Activated CD8-positive, alpha-beta T cell treated with anti-CD3 and anti-CD28 coated beads for 36 hours (primary cell): ENCODE data around the gene OST4. TPM values are rescaled to one million over a fixed set of nuclear protein-coding genes. Genes with fewer than 3 reads are reported as not detected.
A peak's percentile ranks its signal among the peaks of the same experiment; 100 is the strongest.

Experiments used
- ATAC-seq: fragments of 200-7000 bp; cut with Tn5 transposase; one replicate; pipeline ENCODE4 v1.10.0; 2021; ENCODE audit warnings: mild to moderate bottlenecking, moderate library complexity
- CTCF ChIA-PET: fragments of 350-600 bp; sonication (Branson Sonifier 250); formaldehyde crosslinking; loops from one replicate; lab custom pipeline; 2021; ENCODE audit warnings: antibody characterized with exemption; lab: Charles Lee
- POLR2A ChIA-PET: fragments of 350-600 bp; sonication (Branson Sonifier 250); formaldehyde crosslinking; loops from one replicate; lab custom pipeline; 2021; ENCODE audit warnings: antibody characterized with exemption; lab: Charles Lee
- DNase-seq: peaks from one replicate; pipeline ENCODE4 v3.0.0-alpha.2; 2020
- H3K27ac Mint-ChIP-seq: one replicate; pipeline ENCODE4 v1.8.0; 2021; ENCODE audit warnings: mild to moderate bottlenecking, mixed read lengths
- H3K27me3 Mint-ChIP-seq: one replicate; pipeline ENCODE4 v1.8.0; 2021; ENCODE audit warnings: mixed read lengths
- H3K36me3 Mint-ChIP-seq: one replicate; pipeline ENCODE4 v1.8.0; 2021; ENCODE audit warnings: low read depth, mixed read lengths
- H3K4me1 Mint-ChIP-seq: one replicate; pipeline ENCODE4 v1.8.0; 2021; ENCODE audit warnings: low read depth, mixed read lengths
- H3K4me3 Mint-ChIP-seq: one replicate; pipeline ENCODE4 v1.8.0; 2021; ENCODE audit warnings: mild to moderate bottlenecking, moderate library complexity, mixed read lengths
- H3K9me3 Mint-ChIP-seq: one replicate; pipeline ENCODE4 v1.8.0; 2021; ENCODE audit warnings: mixed read lengths
- intact Hi-C: fragments of 100-400 bp; cut with micrococcal nuclease; formaldehyde crosslinking; loops from one replicate; pipeline ENCODE4 v1.10.0; 2022
- total RNA-seq, 2 experiments: library from RNA; stranded (reverse); gene quantifications; one replicate each; pipeline ENCODE4 v1.2.3, GENCODE V29; 2021
- TF ChIP-seq, protein P1 (sequence below): fragments of 200-600 bp; IDR thresholded peaks from one replicate; pipeline ENCODE4 v1.8.0; 2022; ENCODE audit warnings: antibody characterized with exemption, mild to moderate bottlenecking

OST4 gene
- total RNA-seq, 2 experiments from 2014 or later, result 257 to 262 TPM

DNA sequence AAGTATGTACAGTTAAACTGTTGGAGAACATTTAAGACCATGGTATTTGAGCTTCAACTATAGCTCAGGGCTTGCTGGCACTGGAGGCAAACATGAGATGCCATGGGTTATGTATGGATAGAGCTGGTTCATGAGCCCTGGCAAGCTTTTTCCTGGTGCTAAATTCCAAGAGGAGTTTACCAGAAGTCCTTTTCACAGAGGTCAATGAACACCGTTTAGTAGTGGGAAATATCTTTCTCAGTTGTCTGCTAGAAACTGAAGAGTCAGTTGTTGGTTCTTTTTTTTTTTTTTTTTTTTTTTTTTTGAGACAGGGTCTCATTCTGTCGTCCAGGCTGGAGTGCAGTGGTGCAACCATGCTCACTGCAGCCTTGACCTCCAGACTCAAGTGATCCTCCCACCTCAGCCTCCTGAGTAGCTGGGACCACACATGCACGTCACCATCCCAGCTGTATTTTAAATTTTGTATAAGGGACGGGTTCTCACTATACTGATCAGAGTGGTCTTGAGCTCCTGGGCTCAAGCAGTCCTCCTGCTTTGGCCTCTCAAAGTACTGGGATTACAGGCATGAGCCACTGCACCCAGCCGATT, 16.5 kb upstream of the OST4 start:
- intact Hi-C loops, result loop anchor here (5.0 kb wide), 1 partner anchor 126 kb away; no protein-coding TSS in a partner anchor
- CTCF ChIA-PET, result interaction anchor here (0.9 to 2.4 kb wide), 7 partner anchors 9 to 242 kb away, joined by 3 to 16 read pairs (median 4); no protein-coding TSS in a partner anchor
- TF ChIP-seq, protein P1, sequence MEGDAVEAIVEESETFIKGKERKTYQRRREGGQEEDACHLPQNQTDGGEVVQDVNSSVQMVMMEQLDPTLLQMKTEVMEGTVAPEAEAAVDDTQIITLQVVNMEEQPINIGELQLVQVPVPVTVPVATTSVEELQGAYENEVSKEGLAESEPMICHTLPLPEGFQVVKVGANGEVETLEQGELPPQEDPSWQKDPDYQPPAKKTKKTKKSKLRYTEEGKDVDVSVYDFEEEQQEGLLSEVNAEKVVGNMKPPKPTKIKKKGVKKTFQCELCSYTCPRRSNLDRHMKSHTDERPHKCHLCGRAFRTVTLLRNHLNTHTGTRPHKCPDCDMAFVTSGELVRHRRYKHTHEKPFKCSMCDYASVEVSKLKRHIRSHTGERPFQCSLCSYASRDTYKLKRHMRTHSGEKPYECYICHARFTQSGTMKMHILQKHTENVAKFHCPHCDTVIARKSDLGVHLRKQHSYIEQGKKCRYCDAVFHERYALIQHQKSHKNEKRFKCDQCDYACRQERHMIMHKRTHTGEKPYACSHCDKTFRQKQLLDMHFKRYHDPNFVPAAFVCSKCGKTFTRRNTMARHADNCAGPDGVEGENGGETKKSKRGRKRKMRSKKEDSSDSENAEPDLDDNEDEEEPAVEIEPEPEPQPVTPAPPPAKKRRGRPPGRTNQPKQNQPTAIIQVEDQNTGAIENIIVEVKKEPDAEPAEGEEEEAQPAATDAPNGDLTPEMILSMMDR, result no peak
- Mint-ChIP-seq H3K4me3 (peak overlapping the region; percentile 82), H3K27ac (no peak overlapping the region), H3K9me3 (no peaks in the 10 kb centered on the region), H3K27me3 (no peaks in the 10 kb centered on the region), H3K4me1 (peaks cover 14% of the 10 kb centered on the region), H3K36me3 (no peaks in the 10 kb centered on the region)
- POLR2A ChIA-PET, result interaction anchor here (0.6 to 2.2 kb wide), 3 partner anchors 9 to 55 kb away, joined by 3 to 10 read pairs (median 3); no protein-coding TSS in a partner anchor
- DNase-seq, result no peak
- ATAC-seq, result no peak

DNA sequence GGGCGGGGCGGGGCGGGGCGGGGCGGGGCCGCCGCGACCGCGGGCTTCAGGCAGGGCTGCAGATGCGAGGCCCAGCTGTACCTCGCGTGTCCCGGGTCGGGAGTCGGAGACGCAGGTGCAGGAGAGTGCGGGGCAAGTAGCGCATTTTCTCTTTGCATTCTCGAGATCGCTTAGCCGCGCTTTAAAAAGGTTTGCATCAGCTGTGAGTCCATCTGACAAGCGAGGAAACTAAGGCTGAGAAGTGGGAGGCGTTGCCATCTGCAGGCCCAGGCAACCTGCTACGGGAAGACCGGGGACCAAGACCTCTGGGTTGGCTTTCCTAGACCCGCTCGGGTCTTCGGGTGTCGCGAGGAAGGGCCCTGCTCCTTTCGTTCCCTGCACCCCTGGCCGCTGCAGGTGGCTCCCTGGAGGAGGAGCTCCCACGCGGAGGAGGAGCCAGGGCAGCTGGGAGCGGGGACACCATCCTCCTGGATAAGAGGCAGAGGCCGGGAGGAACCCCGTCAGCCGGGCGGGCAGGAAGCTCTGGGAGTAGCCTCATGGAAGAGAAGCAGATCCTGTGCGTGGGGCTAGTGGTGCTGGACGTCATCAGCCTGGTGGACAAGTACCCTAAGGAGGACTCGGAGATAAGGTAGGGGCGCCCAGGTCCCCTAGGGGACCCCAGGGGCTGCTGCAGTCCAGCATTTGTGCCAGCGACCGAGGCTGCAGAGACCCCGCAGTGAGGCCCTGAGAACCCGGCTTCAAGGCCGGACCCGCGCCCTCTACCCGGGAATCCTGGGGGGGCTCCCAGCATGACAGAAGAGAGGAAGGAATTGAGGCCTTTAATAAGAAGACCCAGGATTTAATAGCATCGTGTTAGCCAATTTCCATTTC, 15.5 kb upstream of the OST4 start, which contains the start of gene KHK:
KHK (plus strand) TSS at position 49 of the 870 bp plus-strand sequence; CDS start at position 537, 488 bp downstream.
- peak; percentile 2 for ATAC-seq
- H3K4me3 Mint-ChIP-seq, result peak within 1 kb of the TSS; percentile 82
- H3K36me3 Mint-ChIP-seq, result no peaks in the 10 kb centered on the region
- CTCF ChIA-PET, result interaction anchor here (0.7 to 4.1 kb wide), 12 partner anchors 8 to 241 kb away, joined by 3 to 20 read pairs (median 4); partner anchors contain the start of gene AGBL5
- intact Hi-C loops, result loop anchor here (5.0 kb wide), 1 partner anchor 125 kb away; no protein-coding TSS in a partner anchor
- TF ChIP-seq, protein P1, result peak; percentile 51
- H3K4me1 Mint-ChIP-seq, result peaks cover 14% of the 10 kb centered on the region
- POLR2A ChIA-PET, result interaction anchor here (0.6 to 2.2 kb wide), 4 partner anchors 10 to 133 kb away, joined by 3 to 10 read pairs (median 4); partner anchors contain the start of gene OST4
- DNase-seq, result no peak
- H3K27me3 Mint-ChIP-seq, result no peaks in the 10 kb centered on the region
- H3K9me3 Mint-ChIP-seq, result no peaks in the 10 kb centered on the region
- peak within 1 kb of the TSS; percentile 84 for H3K27ac Mint-ChIP-seq

DNA sequence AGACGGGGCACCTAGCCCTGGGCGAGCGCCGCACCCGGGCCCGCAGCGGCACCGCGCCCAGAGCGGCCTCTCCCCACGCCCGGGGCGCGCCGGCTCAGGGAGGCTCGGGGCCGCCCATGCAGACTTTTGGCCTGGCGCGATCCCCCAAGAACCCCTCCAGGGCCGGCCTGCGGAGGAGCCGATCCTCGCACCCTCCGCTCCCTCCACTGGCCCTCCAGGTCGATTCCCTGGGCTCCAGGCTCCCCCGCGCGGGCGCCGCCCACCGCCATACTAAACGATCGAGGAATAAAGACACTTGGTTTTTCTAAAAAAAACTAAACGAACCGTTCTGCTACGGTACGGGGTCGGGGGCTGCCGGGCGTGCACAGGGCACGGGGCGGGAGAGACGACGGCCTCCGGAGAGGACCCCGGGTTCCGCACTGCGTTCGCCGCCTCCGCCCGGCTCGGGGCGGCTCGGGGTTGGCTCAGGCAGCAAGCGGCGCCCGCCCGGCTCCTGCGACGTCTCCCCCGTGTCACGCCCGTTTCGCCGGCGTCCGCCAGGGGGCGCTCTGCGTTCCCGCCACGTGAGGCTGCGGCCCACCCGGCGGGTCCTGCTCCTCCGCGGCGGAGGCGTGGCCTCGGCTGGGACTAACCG, 14.8 kb upstream of the OST4 start:
- peak; percentile 96 for DNase-seq
- H3K4me3 Mint-ChIP-seq, result peak overlapping the region; percentile 82
- ChIA-PET POLR2A (interaction anchor here (1.1 to 6.1 kb wide), 3 partner anchors 11 to 15 kb away, joined by 3 to 40 read pairs (median 10); partner anchors contain the start of gene OST4), CTCF (interaction anchor here (0.7 to 4.1 kb wide), 9 partner anchors 9 to 216 kb away, joined by 3 to 20 read pairs (median 3); partner anchors contain the start of genes AGBL5 and OST4)
- H3K4me1 Mint-ChIP-seq, result peaks cover 21% of the 10 kb centered on the region
- intact Hi-C loops, result loop anchor here (5.0 kb wide), 1 partner anchor 124 kb away; no protein-coding TSS in a partner anchor
- no peaks in the 10 kb centered on the region for H3K9me3 Mint-ChIP-seq
- ATAC-seq, result peak; percentile 90
- TF ChIP-seq, protein P1, result peak; percentile 92
- no peaks in the 10 kb centered on the region for H3K36me3 Mint-ChIP-seq
- no peaks in the 10 kb centered on the region for H3K27me3 Mint-ChIP-seq
- peak overlapping the region; percentile 84 for H3K27ac Mint-ChIP-seq

DNA sequence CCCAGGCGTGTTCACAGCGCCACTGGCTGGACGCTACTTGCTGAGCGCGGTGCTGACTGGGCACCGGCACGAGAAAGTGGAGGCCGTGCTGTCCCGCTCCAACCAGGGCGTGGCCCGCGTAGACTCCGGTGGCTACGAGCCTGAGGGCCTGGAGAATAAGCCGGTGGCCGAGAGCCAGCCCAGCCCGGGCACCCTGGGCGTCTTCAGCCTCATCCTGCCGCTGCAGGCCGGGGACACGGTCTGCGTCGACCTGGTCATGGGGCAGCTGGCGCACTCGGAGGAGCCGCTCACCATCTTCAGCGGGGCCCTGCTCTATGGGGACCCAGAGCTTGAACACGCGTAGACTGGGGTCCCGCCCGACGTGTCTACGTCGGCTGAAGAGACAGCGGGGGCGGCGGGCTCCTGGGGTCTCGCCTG, 14.2 kb upstream of the OST4 start:
- peak overlapping the region; percentile 82 for H3K4me3 Mint-ChIP-seq
- H3K4me1 Mint-ChIP-seq, result peaks cover 25% of the 10 kb centered on the region
- H3K9me3 Mint-ChIP-seq, result no peaks in the 10 kb centered on the region
- TF ChIP-seq, protein P1, result no peak
- intact Hi-C loops, result loop anchor here (5.0 kb wide), 1 partner anchor 123 kb away; no protein-coding TSS in a partner anchor
- peak overlapping the region; percentile 70 for H3K27ac Mint-ChIP-seq
- no peaks in the 10 kb centered on the region for H3K27me3 Mint-ChIP-seq
- ChIA-PET POLR2A (interaction anchor here (0.9 to 6.1 kb wide), 6 partner anchors 8 to 35 kb away, joined by 3 to 40 read pairs (median 6); partner anchors contain the start of genes AGBL5 and OST4), CTCF (interaction anchor here (0.7 to 4.1 kb wide), 4 partner anchors 9 to 217 kb away, joined by 3 to 20 read pairs (median 3); partner anchors contain the start of genes AGBL5 and OST4)
- H3K36me3 Mint-ChIP-seq, result no peaks in the 10 kb centered on the region
- DNase-seq (peak; percentile 55), ATAC-seq (peak; percentile 5)
